GM11168 (cell line): ENCODE results near the gene RBAK.
"Not testable (repeated sequence)": the region's sequence is repeated elsewhere in the genome, so short reads cannot be mapped to it uniquely, and the experiment has no call there.

ENCODE experiments used
- in situ Hi-C: fragments of 300-500 bp; cut with MboI; formaldehyde crosslinking; loops from one replicate; pipeline ENCODE4 v1.12.0; 2022; ENCODE audit warnings: low sequenced_read_pairs; ENCODE audit not compliant: unreplicated experiment

The RBAK gene

DNA sequence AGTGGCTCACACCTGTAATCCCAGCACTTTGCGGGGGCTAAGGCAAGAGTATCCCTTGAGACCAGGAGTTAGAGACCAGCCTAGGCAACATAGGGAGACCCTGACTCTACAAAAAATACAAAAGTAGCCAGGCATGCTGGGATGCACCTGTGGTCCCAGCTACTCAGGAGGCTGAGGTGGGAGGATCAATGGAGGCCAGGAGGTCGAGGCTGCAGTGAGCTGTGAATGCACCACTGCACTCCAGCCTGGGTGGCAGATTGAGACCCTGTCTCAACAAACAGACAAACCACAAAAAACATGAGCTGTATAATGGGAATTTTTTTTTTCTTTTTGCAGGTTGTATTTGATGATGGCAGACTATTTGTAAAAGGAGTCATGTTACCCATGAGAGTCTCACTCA lies 1.5 kb downstream of the RBAK start:
- in situ Hi-C loops = loop anchor here (10.0 kb wide), 1 partner anchor 1688 kb away; no protein-coding TSS in a partner anchor

DNA sequence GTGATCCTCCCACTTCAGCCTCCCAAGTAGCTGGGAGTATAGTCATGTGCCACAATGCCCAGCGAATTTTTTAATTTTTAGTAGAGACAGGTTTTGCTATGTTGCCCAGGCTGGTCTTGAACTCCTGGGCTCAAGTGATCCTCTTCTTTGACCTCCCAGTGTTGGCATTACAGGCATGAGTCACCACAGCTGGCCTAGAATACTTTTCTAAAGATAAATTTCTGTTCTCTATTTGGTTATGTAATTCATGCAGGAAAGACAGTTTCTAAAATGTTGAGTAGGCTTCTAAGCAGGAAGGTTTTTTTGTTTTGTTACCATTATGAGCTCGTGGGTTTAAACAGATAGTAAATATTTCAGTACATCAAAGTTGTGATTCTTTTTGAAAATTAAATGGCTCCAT lies 5.0 kb downstream of the RBAK start:
- in situ Hi-C loops = no loop called here

GRCh38 chr7:5051731-5052130 lies 6.1 kb downstream of the RBAK start:
- in situ Hi-C loops = not testable (repeated sequence)

DNA sequence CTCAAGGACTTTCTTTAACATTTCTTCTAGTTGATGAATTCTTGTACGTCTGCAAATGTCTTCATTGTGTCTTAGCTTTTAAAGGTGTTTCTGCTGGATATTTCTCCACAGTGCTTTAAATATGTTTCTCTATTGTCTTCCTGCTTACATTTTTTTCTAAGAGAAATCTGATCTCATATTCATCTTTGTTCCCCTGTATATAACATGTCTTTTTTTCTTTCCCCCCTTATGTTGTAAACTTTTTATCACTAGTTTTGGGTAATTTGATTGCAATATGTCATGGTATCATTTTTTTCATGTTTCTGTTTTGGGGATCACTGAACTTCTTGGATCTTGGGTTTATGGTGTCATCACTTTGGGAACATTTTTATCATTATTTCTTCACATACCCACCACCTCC lies 7.5 kb downstream of the RBAK start:
- in situ Hi-C loops = no loop called here

DNA sequence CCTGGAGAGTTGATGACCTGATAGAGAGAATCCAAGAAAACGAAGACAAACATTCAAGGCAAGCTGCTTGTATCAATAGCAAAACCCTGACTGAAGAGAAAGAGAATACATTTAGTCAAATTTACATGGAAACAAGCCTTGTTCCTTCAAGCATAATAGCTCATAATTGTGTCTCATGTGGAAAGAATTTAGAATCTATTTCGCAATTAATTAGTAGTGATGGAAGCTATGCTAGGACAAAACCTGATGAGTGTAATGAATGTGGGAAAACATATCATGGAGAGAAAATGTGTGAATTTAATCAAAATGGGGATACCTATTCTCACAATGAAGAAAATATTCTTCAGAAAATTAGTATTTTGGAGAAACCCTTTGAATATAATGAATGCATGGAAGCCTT lies 18.0 kb downstream of the RBAK start:
- in situ Hi-C loops = no loop called here

DNA sequence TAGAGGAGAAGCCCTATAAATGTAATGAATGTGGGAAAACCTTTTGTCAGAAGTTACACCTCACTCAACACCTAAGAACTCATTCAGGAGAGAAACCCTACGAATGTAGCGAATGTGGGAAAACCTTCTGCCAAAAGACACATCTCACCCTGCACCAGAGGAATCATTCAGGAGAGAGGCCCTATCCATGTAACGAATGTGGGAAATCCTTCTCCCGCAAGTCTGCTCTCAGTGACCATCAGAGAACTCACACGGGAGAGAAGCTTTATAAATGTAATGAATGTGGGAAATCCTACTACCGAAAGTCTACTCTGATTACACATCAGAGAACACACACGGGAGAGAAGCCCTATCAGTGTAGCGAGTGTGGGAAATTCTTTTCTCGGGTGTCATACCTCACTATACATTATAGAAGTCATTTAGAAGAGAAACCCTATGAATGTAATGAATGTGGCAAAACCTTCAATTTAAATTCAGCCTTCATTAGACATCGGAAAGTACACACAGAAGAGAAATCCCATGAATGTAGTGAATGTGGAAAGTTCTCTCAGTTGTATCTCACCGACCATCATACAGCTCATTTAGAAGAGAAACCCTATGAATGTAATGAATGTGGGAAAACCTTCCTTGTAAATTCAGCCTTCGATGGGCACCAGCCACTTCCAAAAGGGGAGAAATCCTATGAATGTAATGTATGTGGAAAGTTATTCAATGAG lies 18.9 kb downstream of the RBAK start:
- in situ Hi-C loops = no loop called here

- in situ Hi-C loops = no loop called here
Measured at GRCh38 chr7:5065107-5065407, 19.4 kb downstream of the RBAK start.

DNA sequence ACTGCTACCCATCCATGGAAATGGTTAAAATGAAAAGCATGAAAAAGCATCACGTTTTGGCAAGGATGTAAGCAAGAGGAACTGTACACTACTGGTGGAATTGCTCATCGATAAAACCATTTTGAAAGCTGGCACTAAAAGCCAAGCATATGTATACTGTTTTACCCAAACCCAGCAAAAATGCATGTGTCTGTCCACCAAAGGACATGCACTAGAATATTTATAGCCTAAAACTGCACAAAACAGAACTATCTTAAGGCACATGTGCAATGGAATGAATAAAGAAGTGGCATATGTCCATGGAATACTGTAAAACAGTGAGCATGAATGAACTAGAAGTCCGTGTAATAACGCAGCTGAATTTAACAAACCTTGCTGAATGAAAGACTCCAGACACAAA lies 22.9 kb downstream of the RBAK start:
- in situ Hi-C loops = no loop called here

GRCh38 chr7:5070206-5070605 lies 24.5 kb downstream of the RBAK start:
- in situ Hi-C loops = no loop called here

DNA sequence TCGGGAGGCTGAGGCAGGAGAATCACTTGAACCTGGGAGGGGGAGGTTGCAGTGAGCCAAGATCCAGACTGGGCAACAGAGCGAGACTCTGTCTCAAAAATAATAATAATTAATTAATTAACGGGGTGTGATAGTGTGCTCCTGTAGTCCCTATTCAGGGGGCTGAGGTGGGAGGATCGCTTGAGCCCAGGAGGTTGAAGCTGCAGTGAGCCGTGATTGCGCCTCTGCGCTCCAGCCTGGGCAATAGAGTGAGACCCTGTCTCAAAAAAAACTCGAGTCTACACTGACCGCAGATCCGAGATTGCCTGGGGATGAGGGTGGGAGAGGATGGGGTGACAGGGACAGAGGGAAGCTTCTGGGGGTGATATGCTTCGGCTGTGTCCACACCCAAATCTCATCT lies 29.5 kb downstream of the RBAK start:
- in situ Hi-C loops = not testable (repeated sequence)

- in situ Hi-C loops = no loop called here
Measured at GRCh38 chr7:5077740-5078139, 32.1 kb downstream of the RBAK start.

GRCh38 chr7:5082806-5083205 lies 37.1 kb downstream of the RBAK start:
- in situ Hi-C loops = loop anchor here (10.0 kb wide), 1 partner anchor 288 kb away; no protein-coding TSS in a partner anchor

DNA sequence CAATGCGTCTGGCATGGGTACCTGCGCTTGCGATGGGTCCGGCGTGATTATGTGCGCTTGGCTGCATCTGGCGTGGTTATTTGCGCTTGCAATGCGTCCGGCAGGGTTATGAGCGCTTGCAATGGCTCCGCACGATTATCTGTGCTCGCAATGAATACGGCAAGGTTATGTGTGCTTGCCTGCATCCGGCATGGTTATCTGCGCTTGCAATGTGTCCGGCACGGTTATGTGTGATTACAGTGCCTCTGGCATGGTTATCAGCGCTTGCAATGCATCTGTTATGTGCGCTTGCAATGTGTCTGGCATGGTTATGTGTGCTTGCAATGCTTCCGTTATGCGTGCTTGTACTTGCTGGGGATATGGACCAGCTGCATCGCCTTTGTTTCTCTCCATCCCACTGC lies 37.7 kb downstream of the RBAK start:
- in situ Hi-C loops = loop anchor here (10.0 kb wide), 1 partner anchor 289 kb away; no protein-coding TSS in a partner anchor

DNA sequence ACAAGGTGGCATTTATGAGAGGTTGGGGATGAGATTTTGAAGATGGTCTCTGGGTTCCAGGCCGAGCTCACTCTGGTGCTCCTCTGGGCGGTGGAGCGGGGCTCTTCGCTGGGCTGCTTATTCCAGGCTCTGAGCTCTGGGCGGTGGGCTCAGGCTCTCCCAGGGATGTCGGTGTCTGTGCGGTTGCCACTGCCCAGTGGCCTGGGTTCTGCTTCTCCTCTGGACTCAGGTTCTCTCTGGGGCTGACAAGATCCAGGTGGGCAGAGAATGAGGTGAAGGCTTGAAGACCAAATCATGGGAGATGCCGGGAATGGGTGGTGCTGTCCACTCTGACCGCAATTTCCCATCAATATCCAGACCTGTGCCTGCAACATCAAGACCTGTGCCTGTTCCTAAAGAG lies 40.6 kb downstream of the RBAK start:
- in situ Hi-C loops = loop anchor here (5.0 to 10.0 kb wide), 2 partner anchors 259 to 291 kb away; no protein-coding TSS in a partner anchor

DNA sequence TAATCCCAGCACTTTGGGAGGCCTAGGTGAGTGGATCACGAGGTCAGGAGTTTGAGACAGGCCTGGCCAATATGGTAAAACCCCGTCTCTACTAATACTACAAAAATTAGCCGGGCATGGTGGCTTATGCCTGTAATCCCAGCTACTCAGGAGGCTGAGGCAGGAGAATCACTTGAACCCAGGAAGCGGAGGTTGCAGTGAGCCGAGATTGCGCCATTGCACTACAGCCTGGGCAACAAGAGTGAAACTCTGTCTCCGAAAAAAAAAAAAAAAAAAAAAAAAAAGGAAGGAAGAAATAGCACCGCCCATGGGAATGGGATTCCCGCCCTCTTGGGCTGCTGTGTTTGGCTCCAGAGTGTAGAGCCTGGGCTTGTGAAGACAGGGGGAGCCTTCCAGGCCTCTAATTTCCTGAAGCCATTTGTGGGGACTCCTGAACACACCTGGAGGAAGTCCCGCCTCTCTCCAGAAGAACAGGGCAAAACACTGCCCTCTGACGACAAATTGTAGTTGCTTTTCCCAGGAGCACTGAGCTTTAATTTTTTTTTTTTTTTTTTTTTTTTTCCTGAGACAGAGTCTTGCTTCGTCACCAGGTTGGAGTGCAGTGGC lies 42.7 kb downstream of the RBAK start:
- in situ Hi-C loops = loop anchor here (5.0 to 10.0 kb wide), 2 partner anchors 261 to 294 kb away; no protein-coding TSS in a partner anchor

GRCh38 chr7:5088906-5089305 lies 43.2 kb downstream of the RBAK start:
- in situ Hi-C loops = loop anchor here (5.0 to 10.0 kb wide), 2 partner anchors 262 to 294 kb away; no protein-coding TSS in a partner anchor

DNA sequence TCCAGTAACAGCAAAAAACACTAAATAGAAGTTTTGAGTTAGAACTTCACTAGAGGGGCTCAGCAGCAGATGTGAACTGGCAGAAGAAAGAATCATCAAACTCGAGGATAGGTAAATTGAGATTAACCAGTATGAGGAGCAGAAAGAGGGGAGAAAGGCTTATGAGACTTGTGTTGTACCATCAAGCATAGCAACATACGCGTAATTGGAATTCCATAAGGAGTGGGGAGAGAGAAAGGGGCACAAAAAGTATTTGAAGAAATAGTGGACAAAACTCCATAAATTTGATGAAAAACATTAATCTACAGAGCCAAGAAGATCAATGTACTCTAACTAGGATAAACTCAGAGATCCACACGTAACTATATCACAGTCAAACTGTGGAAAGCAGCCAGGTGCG lies 48.3 kb downstream of the RBAK start:
- in situ Hi-C loops = loop anchor here (10.0 kb wide), 1 partner anchor 119 kb away; no protein-coding TSS in a partner anchor

DNA sequence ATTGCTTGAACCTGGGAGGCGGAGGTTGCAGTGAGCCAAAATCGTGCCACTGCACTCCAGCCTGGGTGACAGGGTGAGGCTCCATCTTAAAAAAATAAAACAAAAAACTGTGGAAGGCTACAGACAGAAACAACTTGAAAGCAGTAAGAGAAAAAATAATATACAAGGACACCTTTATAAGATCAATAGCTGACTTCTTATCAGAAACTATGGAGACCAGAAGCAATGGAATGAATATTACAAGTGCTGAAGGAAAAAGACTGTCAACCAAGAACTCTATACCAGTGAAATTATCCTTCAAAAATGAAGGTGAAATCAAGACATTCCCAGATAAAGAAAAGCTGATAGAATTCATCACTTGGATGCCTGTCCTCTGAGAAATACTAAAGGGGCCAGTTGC lies 49.0 kb downstream of the RBAK start:
- in situ Hi-C loops = loop anchor here (10.0 kb wide), 1 partner anchor 120 kb away; no protein-coding TSS in a partner anchor

- in situ Hi-C loops = no loop called here
Measured at GRCh38 chr7:5116359-5116758, 70.7 kb downstream of the RBAK start.

GRCh38 chr7:5117095-5117970 lies 71.7 kb downstream of the RBAK start:
- in situ Hi-C loops = no loop called here
